ELF-1 (cell line): ENCODE results near the gene CUX1.

Experiments used
- DNase-seq: peaks from one replicate; pipeline ENCODE4 v3.0.0-alpha.2; 2016; ENCODE audit warnings: low read depth, low spot score

CUX1 gene

GRCh38 chr7:102266541-102266940 lies 449.1 kb downstream of the CUX1 start:
- no peak for DNase-seq

GRCh38 chr7:102268635-102269034 lies 451.2 kb downstream of the CUX1 start:
- no peak for DNase-seq

GRCh38 chr7:102270178-102270887 lies 452.9 kb downstream of the CUX1 start:
- no peak for DNase-seq

GRCh38 chr7:102271158-102271798 lies 453.9 kb downstream of the CUX1 start:
- no peak for DNase-seq

GRCh38 chr7:102272075-102272916 lies 454.9 kb downstream of the CUX1 start:
- peak; percentile 85 for DNase-seq

- no peak for DNase-seq
These were observed 455.7 kb downstream of the CUX1 start for GRCh38 chr7:102272917-102273748.

- DNase-seq, result peak; percentile 77
These were observed 456.6 kb downstream of the CUX1 start for GRCh38 chr7:102273749-102274712.

GRCh38 chr7:102275123-102275703 lies 457.8 kb downstream of the CUX1 start:
- no peak for DNase-seq

- DNase-seq, result no peak
These were observed 460.5 kb downstream of the CUX1 start for GRCh38 chr7:102277901-102278300.

GRCh38 chr7:102279537-102280400 lies 462.3 kb downstream of the CUX1 start:
- peak; percentile 84 for DNase-seq

- DNase-seq, result no peak
These were observed 463.1 kb downstream of the CUX1 start for GRCh38 chr7:102280521-102280920.

- no peak for DNase-seq
These were observed 464.4 kb downstream of the CUX1 start for GRCh38 chr7:102281785-102282184.

- no peak for DNase-seq
These were observed 465.3 kb downstream of the CUX1 start for GRCh38 chr7:102282465-102283362.

GRCh38 chr7:102283477-102284189 lies 466.2 kb downstream of the CUX1 start:
- DNase-seq, result no peak

- no peak for DNase-seq
These were observed 467.0 kb downstream of the CUX1 start for GRCh38 chr7:102284399-102284798.

- no peak for DNase-seq
These were observed 467.6 kb downstream of the CUX1 start for GRCh38 chr7:102284891-102285539.
